Panc1 (cell line): ENCODE measurements around the gene CFAP126. TPM values are rescaled to one million over a fixed set of nuclear protein-coding genes. Genes with fewer than 3 reads are reported as not detected.

Source experiments
- ATAC-seq: fragments of 200-7000 bp; cut with Tn5 transposase; 2 replicates; pipeline ENCODE4 v1.9.1; 2020; ENCODE audit warnings: mild to moderate bottlenecking, moderate library complexity
- BruUV-seq: library from RNA; stranded (reverse); fragments of 400-500 nt; replicated peaks from 2 replicates; lab custom pipeline; 2021; lab: Mats Ljungman, UMichigan
- CTCF ChIA-PET: fragments of 300-600 bp; sonication (Branson Sonifier 250); formaldehyde crosslinking; loops from one replicate; lab custom pipeline; 2022; ENCODE audit warnings: antibody characterized with exemption; lab: Charles Lee
- POLR2A ChIA-PET: fragments of 300-600 bp; sonication (Branson Sonifier 250); formaldehyde crosslinking; loops from one replicate; lab custom pipeline; 2022; ENCODE audit warnings: antibody characterized with exemption; lab: Charles Lee
- DNase-seq: peaks from one replicate; pipeline ENCODE4 v3.0.0-alpha.2; 2010; ENCODE audit warnings: low read depth, low spot score
- H3K27ac ChIP-seq: 2 replicates; pipeline ENCODE4 v1.5.1; 2011; ENCODE audit warnings: mild to moderate bottlenecking, low read length, inconsistent platforms
- H3K27me3 ChIP-seq: fragments of 200-500 bp; sonication (Bioruptor generic); 2 replicates; pipeline ENCODE4 v1.6.0; 2014; ENCODE audit warnings: low read length, inconsistent platforms; ENCODE audit not compliant: control insufficient read depth, insufficient read depth
- H3K36me3 ChIP-seq: fragments of 200-500 bp; sonication (Bioruptor generic); 2 replicates; pipeline ENCODE4 v1.5.1; 2014; ENCODE audit warnings: inconsistent platforms, mild to moderate bottlenecking, low read length, moderate library complexity; ENCODE audit not compliant: control insufficient read depth, insufficient read depth
- H3K4me1 ChIP-seq: 2 replicates; pipeline ENCODE4 v1.5.1; 2011; ENCODE audit warnings: inconsistent platforms, mild to moderate bottlenecking, low read length, moderate library complexity; ENCODE audit not compliant: control insufficient read depth, insufficient read depth
- H3K4me3 ChIP-seq, 2 experiments: 2 replicates each; pipeline ENCODE4 v1.5.1; 2011 to 2012; ENCODE audit warnings: low read depth in 2 of 2, low read length in 2 of 2, mild to moderate bottlenecking in 2 of 2, inconsistent platforms in 1 of 2, moderate library complexity in 1 of 2
- H3K9me3 ChIP-seq: fragments of 200-500 bp; sonication (Bioruptor generic); 2 replicates; pipeline ENCODE4 v1.5.1; 2014; ENCODE audit warnings: low read depth, mild to moderate bottlenecking, inconsistent platforms, low read length, moderate library complexity; ENCODE audit not compliant: control insufficient read depth, insufficient read depth
- POLR2AphosphoS5 ChIP-seq: IDR thresholded peaks from 2 replicates; pipeline ENCODE4 v1.6.1; 2012; ENCODE audit warnings: mild to moderate bottlenecking, low read depth, low read length, moderate library complexity
- SIN3A ChIP-seq: IDR thresholded peaks from 2 replicates; pipeline ENCODE4 v1.6.1; 2012; ENCODE audit warnings: low read depth, mild to moderate bottlenecking, low read length, moderate library complexity, borderline replicate concordance; ENCODE audit not compliant: insufficient read depth
- TCF7L2 ChIP-seq: IDR thresholded peaks from 2 replicates; pipeline ENCODE4 v1.6.1; 2011; ENCODE audit warnings: mild to moderate bottlenecking, low read depth, low read length, inconsistent platforms
- in situ Hi-C: cut with HindIII; loops from 2 replicates; pipeline ENCODE4 v1.10.0; 2016; ENCODE audit warnings: low sequenced_read_pairs, low pct_unique_long_range_greater_than_20kb
- intact Hi-C: fragments of 100-400 bp; cut with micrococcal nuclease; formaldehyde crosslinking; loops from one replicate; pipeline ENCODE4 v1.10.0; 2022; ENCODE audit not compliant: unreplicated experiment
- total RNA-seq: library from RNA; stranded (reverse); gene quantifications from one replicate; pipeline ENCODE4 v1.2.1, GENCODE V29; 2021; ENCODE audit not compliant: unreplicated experiment
- TF ChIP-seq, protein P1 (sequence below): fragments of 450-650 bp; IDR thresholded peaks from 2 replicates; pipeline ENCODE4 v1.5.1; 2017; ENCODE audit warnings: mild to moderate bottlenecking
- TF ChIP-seq, protein P2 (sequence below), 2 experiments: IDR thresholded peaks; 2 replicates each; pipeline ENCODE4 v1.6.1; 2011 to 2012; ENCODE audit warnings: low read depth in 2 of 2, control low read depth in 1 of 2, low read length in 1 of 2, mild to moderate bottlenecking in 1 of 2, moderate library complexity in 1 of 2; ENCODE audit not compliant: insufficient read depth in 1 of 2

CFAP126 gene
- total RNA-seq, 1 experiment from 2014 or later: not detected

DNA sequence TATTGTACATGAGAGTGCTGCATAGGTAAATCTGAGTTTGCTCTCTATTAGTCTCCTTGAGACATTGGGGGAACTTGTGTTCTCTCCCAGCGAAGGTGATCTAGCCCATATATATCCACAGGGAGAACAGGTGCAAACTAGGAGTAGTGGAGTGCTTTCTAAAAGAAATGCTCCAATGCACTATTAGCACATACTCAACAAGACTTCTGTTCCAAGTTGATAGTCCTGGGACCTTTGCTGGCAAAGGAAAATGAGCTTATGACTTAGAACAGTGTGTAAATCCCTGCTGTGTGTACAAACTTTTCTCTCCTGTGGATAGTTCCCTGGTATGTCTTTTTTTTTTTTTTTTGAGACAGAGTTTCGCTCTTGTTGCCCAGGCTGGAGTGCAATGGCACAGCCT is 25.5 kb downstream of the CFAP126 start:
- ChIA-PET POLR2A (no interaction called here), CTCF (interaction anchor here (0.7 kb wide), 1 partner anchor 28 kb away, joined by 9 read pairs; the partner anchor contains the start of gene SDHC)
- Histone ChIP-seq H3K9me3 (no peaks in the 10 kb centered on the region), H3K4me3 (no peak overlapping the region), H3K27me3 (no peaks in the 10 kb centered on the region), H3K4me1 (no peaks in the 10 kb centered on the region), H3K36me3 (peaks cover 8% of the 10 kb centered on the region; the same call in 1 of the 2 replicates), H3K27ac (no peak overlapping the region)
- no peak for DNase-seq
- TSS peak; percentile 21 for BruUV-seq
- intact Hi-C loops: no loop called here
- ATAC-seq: no peak
- in situ Hi-C loops: no loop called here
- TF ChIP-seq, protein P1, sequence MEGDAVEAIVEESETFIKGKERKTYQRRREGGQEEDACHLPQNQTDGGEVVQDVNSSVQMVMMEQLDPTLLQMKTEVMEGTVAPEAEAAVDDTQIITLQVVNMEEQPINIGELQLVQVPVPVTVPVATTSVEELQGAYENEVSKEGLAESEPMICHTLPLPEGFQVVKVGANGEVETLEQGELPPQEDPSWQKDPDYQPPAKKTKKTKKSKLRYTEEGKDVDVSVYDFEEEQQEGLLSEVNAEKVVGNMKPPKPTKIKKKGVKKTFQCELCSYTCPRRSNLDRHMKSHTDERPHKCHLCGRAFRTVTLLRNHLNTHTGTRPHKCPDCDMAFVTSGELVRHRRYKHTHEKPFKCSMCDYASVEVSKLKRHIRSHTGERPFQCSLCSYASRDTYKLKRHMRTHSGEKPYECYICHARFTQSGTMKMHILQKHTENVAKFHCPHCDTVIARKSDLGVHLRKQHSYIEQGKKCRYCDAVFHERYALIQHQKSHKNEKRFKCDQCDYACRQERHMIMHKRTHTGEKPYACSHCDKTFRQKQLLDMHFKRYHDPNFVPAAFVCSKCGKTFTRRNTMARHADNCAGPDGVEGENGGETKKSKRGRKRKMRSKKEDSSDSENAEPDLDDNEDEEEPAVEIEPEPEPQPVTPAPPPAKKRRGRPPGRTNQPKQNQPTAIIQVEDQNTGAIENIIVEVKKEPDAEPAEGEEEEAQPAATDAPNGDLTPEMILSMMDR: no peak
- TF ChIP-seq TCF7L2: no peak
- TF ChIP-seq SIN3A: no peak
- TF ChIP-seq, protein P2, sequence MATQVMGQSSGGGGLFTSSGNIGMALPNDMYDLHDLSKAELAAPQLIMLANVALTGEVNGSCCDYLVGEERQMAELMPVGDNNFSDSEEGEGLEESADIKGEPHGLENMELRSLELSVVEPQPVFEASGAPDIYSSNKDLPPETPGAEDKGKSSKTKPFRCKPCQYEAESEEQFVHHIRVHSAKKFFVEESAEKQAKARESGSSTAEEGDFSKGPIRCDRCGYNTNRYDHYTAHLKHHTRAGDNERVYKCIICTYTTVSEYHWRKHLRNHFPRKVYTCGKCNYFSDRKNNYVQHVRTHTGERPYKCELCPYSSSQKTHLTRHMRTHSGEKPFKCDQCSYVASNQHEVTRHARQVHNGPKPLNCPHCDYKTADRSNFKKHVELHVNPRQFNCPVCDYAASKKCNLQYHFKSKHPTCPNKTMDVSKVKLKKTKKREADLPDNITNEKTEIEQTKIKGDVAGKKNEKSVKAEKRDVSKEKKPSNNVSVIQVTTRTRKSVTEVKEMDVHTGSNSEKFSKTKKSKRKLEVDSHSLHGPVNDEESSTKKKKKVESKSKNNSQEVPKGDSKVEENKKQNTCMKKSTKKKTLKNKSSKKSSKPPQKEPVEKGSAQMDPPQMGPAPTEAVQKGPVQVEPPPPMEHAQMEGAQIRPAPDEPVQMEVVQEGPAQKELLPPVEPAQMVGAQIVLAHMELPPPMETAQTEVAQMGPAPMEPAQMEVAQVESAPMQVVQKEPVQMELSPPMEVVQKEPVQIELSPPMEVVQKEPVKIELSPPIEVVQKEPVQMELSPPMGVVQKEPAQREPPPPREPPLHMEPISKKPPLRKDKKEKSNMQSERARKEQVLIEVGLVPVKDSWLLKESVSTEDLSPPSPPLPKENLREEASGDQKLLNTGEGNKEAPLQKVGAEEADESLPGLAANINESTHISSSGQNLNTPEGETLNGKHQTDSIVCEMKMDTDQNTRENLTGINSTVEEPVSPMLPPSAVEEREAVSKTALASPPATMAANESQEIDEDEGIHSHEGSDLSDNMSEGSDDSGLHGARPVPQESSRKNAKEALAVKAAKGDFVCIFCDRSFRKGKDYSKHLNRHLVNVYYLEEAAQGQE (IDR thresholded peaks at IDR 0.05; ENCODE audit: insufficient read depth in 1 of 2, low read depth in 2 of 2, low read length in 1 of 2): no peak

DNA sequence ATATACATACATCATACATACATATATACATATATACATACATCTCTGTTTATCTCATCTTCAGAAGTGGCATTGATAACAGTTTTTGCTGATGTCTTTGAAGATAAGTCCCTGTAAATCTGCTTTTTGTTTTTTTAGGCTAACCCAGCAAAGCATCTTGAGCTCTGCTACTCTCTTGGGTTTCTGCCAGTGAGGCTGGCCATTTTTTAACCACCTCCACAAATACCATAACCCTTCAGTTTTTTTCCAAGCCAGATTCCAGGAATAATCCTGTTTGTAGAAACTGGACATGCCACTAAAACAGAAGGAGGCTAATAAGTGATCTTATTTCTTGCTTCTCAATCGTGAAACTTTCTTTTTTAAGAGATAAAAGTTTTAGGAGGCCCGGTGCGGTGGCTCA is 31.9 kb downstream of the CFAP126 start:
- Histone ChIP-seq H3K27ac (no peak overlapping the region), H3K4me1 (no peaks in the 10 kb centered on the region), H3K9me3 (no peaks in the 10 kb centered on the region), H3K4me3 (no peak overlapping the region), H3K27me3 (no peaks in the 10 kb centered on the region), H3K36me3 (peaks cover 11% of the 10 kb centered on the region; the same call in 1 of the 2 replicates)
- TF ChIP-seq, protein P1: no peak
- TF ChIP-seq, protein P2 (IDR thresholded peaks at IDR 0.05; ENCODE audit: insufficient read depth in 1 of 2, low read depth in 2 of 2, low read length in 1 of 2): no peak
- TF ChIP-seq POLR2AphosphoS5: no peak
- TF ChIP-seq SIN3A: no peak
- TF ChIP-seq TCF7L2: no peak
- ChIA-PET POLR2A (no interaction called here), CTCF (no interaction called here)
- ATAC-seq: no peak
- no peak for DNase-seq
- BruUV-seq: no TSS peak
- in situ Hi-C loops: no loop called here
- intact Hi-C loops: no loop called here
